ENCODE measurements around the gene IQGAP3.

Gene IQGAP3

DNA sequence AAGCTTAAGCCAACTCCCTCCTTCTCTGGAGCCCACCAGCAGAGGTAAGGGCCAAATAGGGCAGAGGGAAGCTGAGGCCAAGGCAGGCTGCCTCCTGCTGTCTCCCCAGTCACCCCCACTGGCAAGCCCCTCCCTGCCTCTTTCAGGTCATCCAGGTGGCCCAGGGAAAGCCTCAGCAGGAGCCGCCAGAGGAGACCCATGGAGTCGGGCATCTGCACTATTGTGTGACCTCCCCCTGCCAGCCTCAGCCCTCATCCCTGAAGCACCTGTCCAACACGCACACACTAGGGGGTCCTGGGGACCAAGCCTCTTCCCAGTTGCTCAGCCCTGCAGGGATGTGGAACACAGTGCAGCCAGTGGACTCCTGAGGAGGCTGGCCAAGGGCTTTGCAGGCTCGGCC is 14.0 kb upstream of the IQGAP3 start:
- Histone ChIP-seq H2AFZ (ENCODE audit: low read depth) (no peak overlapping the region), H3K27me3 (ENCODE audit: insufficient read depth, low read depth) (no peaks in the 10 kb centered on the region), H3K36me3 (ENCODE audit: insufficient read depth) (no peaks in the 10 kb centered on the region), H3K4me1 (ENCODE audit: low read depth, poor library complexity, severe bottlenecking) (peaks cover 22% of the 10 kb centered on the region), H3K27ac (no peak overlapping the region), H3K4me3 (IDR thresholded peaks at IDR 0.05; ENCODE audit: insufficient read depth, low read depth, low read length) (no peak overlapping the region), H3K4me2 (no peak overlapping the region), H3K9ac (no peak overlapping the region), H4K20me1 (ENCODE audit: insufficient read depth) (no peaks in the 10 kb centered on the region), H3K79me2 (ENCODE audit: insufficient read depth, low read depth) (no peaks in the 10 kb centered on the region)
- TF ChIP-seq, protein P1, sequence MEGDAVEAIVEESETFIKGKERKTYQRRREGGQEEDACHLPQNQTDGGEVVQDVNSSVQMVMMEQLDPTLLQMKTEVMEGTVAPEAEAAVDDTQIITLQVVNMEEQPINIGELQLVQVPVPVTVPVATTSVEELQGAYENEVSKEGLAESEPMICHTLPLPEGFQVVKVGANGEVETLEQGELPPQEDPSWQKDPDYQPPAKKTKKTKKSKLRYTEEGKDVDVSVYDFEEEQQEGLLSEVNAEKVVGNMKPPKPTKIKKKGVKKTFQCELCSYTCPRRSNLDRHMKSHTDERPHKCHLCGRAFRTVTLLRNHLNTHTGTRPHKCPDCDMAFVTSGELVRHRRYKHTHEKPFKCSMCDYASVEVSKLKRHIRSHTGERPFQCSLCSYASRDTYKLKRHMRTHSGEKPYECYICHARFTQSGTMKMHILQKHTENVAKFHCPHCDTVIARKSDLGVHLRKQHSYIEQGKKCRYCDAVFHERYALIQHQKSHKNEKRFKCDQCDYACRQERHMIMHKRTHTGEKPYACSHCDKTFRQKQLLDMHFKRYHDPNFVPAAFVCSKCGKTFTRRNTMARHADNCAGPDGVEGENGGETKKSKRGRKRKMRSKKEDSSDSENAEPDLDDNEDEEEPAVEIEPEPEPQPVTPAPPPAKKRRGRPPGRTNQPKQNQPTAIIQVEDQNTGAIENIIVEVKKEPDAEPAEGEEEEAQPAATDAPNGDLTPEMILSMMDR (conservative IDR thresholded peaks at IDR 0.05; ENCODE audit: low read depth, low read length) = no peak

DNA sequence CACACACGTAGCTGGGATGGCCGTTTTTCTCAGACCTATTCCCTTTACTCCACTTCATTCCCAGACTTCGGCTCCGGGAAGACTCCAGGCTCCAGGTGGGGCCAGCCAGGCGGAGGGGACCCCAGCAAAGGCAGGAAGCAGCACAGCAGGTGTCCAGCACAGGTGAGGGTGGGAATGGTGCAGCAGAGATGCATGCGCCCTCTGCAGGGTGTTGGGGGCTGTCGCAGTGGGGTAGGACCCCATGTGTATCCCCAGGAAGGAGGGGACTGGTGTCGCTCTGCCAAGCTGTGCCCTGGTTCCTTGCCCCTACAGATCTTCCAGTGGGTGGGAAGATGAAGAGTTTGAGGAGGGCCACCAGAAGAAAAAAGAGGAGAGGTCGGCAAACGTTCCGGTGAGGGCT is 12.4 kb upstream of the IQGAP3 start:
- Histone ChIP-seq H3K4me1 (ENCODE audit: low read depth, poor library complexity, severe bottlenecking) (peaks cover 11% of the 10 kb centered on the region), H3K4me2 (peak overlapping the region; percentile 26; the same call in 1 of the 2 replicates), H3K4me3 (IDR thresholded peaks at IDR 0.05; ENCODE audit: insufficient read depth, low read depth, low read length) (no peak overlapping the region), H2AFZ (ENCODE audit: low read depth) (peak overlapping the region; percentile 46; the same call in 1 of the 2 replicates), H3K27ac (no peak overlapping the region), H3K27me3 (ENCODE audit: insufficient read depth, low read depth) (no peaks in the 10 kb centered on the region), H3K9ac (no peak overlapping the region), H3K36me3 (ENCODE audit: insufficient read depth) (no peaks in the 10 kb centered on the region), H3K79me2 (ENCODE audit: insufficient read depth, low read depth) (no peaks in the 10 kb centered on the region), H4K20me1 (ENCODE audit: insufficient read depth) (no peaks in the 10 kb centered on the region)
- TF ChIP-seq, protein P1 (conservative IDR thresholded peaks at IDR 0.05; ENCODE audit: low read depth, low read length) = peak; percentile 41

DNA sequence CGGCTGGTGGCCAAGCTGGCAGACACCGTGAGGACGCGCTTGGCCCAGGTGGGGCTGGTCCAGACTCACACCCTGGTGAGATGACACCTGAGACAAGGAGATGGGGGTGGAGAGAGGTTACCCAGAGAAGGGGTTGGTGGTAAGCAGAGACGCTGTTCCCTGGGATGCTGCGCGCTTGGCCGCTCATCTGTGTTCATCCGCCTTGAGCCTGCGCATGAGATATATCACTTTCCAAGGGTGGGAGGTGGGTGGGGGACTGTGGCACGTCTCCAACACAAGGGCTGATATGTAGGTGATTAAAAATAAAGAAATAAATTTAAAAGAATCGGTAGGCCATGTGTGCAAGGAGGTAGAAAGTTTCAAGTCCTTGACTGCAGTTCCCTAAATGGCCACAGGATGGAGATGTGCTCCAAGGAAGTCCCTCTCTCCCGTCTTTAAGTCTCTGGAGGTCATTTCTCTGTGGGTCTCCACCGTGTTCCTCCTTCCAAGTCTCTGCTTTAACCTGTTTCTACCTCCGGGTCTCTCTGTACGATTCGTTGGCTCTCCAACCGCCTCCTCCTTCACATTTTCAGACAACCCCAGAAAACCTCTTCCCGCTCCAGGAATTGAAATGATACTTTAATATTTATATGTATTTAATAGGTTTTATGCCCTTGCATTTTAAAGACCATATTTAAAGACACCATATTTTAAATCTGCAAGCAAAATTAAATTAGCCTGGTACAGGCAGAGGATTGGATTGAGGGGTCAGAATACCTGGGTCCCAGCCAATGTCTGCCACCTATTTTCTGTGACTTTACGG is 11.7 kb upstream of the IQGAP3 start:
- Histone ChIP-seq H3K4me3 (IDR thresholded peaks at IDR 0.05; ENCODE audit: insufficient read depth, low read depth, low read length) (no peak overlapping the region), H3K4me1 (ENCODE audit: low read depth, poor library complexity, severe bottlenecking) (peaks cover 11% of the 10 kb centered on the region), H4K20me1 (ENCODE audit: insufficient read depth) (no peaks in the 10 kb centered on the region), H2AFZ (ENCODE audit: low read depth) (peak overlapping the region; percentile 46), H3K9ac (no peak overlapping the region), H3K4me2 (peak overlapping the region; percentile 26), H3K27me3 (ENCODE audit: insufficient read depth, low read depth) (no peaks in the 10 kb centered on the region), H3K36me3 (ENCODE audit: insufficient read depth) (no peaks in the 10 kb centered on the region), H3K79me2 (ENCODE audit: insufficient read depth, low read depth) (no peaks in the 10 kb centered on the region), H3K27ac (no peak overlapping the region)
- TF ChIP-seq, protein P1 (conservative IDR thresholded peaks at IDR 0.05; ENCODE audit: low read depth, low read length) = peak; percentile 99

DNA sequence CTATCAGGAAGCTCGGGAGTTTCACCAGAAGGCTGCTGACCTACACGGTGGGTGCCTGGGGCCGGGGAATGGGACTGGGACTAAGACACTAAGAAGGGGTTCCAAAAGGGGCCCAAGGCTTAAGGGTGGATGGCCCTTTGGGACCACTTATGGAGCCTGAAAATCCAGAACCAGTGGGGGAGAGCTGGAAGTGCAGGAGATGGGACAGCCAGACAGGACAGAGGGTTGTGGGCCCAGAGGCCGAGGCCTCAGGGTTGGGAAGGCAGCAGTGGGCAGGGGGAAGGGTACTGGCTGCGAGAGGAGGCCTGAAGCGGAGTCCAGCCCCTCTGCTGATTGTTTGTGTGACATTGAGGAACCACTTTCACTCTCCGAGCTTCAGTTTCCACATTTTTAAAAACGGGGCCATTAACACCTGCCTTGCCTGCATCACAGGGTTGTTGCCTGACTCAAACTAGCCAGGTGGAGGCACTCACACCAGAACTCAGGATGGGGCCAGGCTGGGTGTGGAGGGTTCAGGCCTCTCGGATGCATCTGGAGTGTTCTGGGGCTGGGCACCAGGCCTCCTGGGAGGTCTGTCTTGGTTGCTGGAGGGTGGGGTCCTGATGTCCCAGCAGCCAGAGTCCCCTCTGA is 10.1 kb upstream of the IQGAP3 start:
- H3K79me2 ChIP-seq (ENCODE audit: insufficient read depth, low read depth) = no peaks in the 10 kb centered on the region
- H3K27ac ChIP-seq = no peak overlapping the region
- TF ChIP-seq, protein P1 (conservative IDR thresholded peaks at IDR 0.05; ENCODE audit: low read depth, low read length) = 0 out of 2 replicates have a peak, but pooled peaks have one; percentile 16
- H3K4me1 ChIP-seq (ENCODE audit: low read depth, poor library complexity, severe bottlenecking) = peaks cover 11% of the 10 kb centered on the region
- H3K4me2 ChIP-seq = no peak overlapping the region
- H2AFZ ChIP-seq (ENCODE audit: low read depth) = no peak overlapping the region
- H4K20me1 ChIP-seq (ENCODE audit: insufficient read depth) = no peaks in the 10 kb centered on the region
- H3K9ac ChIP-seq = no peak overlapping the region
- no peak overlapping the region for H3K4me3 ChIP-seq (IDR thresholded peaks at IDR 0.05; ENCODE audit: insufficient read depth, low read depth, low read length)
- H3K27me3 ChIP-seq (ENCODE audit: insufficient read depth, low read depth) = no peaks in the 10 kb centered on the region
- no peaks in the 10 kb centered on the region for H3K36me3 ChIP-seq (ENCODE audit: insufficient read depth)

All from KMS-11 (cell line).